ENCODE data around the gene ITPR2. TPM values are rescaled to one million over a fixed set of nuclear protein-coding genes. Genes with fewer than 3 reads are reported as not detected.

Gene ITPR2
- total RNA-seq, 1 donor from 2014 or later = 74.5 TPM

- ATAC-seq (ENCODE audit: low read depth) = no peak
- intact Hi-C loops (cut with micrococcal nuclease) = no loop called here
- Mint-ChIP-seq H3K36me3 (ENCODE audit: low read depth) (peaks cover 21% of the 10 kb centered on the region), H3K27ac (no peak overlapping the region), H3K4me3 (no peak overlapping the region), H3K4me1 (peaks cover 37% of the 10 kb centered on the region), H3K27me3 (no peaks in the 10 kb centered on the region), H3K9me3 (no peaks in the 10 kb centered on the region)
- ChIA-PET POLR2A (no interaction called here), CTCF (interaction anchor here (1.3 kb wide), 1 partner anchor 67 kb away, joined by 4 read pairs; no protein-coding TSS in a partner anchor)
- no peak for DNase-seq
- TF ChIP-seq CTCF (IDR thresholded peaks at IDR 0.05) = no peak
Observed at GRCh38 chr12:26341491-26341890, 491.5 kb downstream of the ITPR2 start.

GRCh38 chr12:26340649-26341048 lies 492.3 kb downstream of the ITPR2 start:
- TF ChIP-seq CTCF (IDR thresholded peaks at IDR 0.05) = no peak
- DNase-seq = no peak
- CTCF ChIA-PET = interaction anchor here (1.3 kb wide), 1 partner anchor 66 kb away, joined by 4 read pairs; no protein-coding TSS in a partner anchor
- peak; percentile 67 for ATAC-seq (ENCODE audit: low read depth)
- Mint-ChIP-seq H3K4me1 (peaks cover 33% of the 10 kb centered on the region), H3K4me3 (no peak overlapping the region), H3K36me3 (ENCODE audit: low read depth) (peaks cover 21% of the 10 kb centered on the region), H3K9me3 (no peaks in the 10 kb centered on the region), H3K27me3 (no peaks in the 10 kb centered on the region), H3K27ac (no peak overlapping the region)
- intact Hi-C loops (cut with micrococcal nuclease) = no loop called here
- POLR2A ChIA-PET = interaction anchor here (0.6 kb wide), 1 partner anchor 219 kb away, joined by 6 read pairs; no protein-coding TSS in a partner anchor

- ChIA-PET CTCF (interaction anchor here (1.3 kb wide), 1 partner anchor 65 kb away, joined by 4 read pairs; no protein-coding TSS in a partner anchor), POLR2A (no interaction called here)
- H3K4me3 Mint-ChIP-seq = no peak overlapping the region
- peaks cover 26% of the 10 kb centered on the region for H3K4me1 Mint-ChIP-seq
- intact Hi-C loops (cut with micrococcal nuclease) = no loop called here
- H3K9me3 Mint-ChIP-seq = no peaks in the 10 kb centered on the region
- H3K36me3 Mint-ChIP-seq (ENCODE audit: low read depth) = peaks cover 21% of the 10 kb centered on the region
- H3K27me3 Mint-ChIP-seq = no peaks in the 10 kb centered on the region
- DNase-seq (no peak), ATAC-seq (ENCODE audit: low read depth) (no peak)
- no peak overlapping the region for H3K27ac Mint-ChIP-seq
- no peak for TF ChIP-seq CTCF (IDR thresholded peaks at IDR 0.05)
Observed at GRCh38 chr12:26339976-26340375, 493.0 kb downstream of the ITPR2 start.

- Mint-ChIP-seq H3K4me3 (no peak overlapping the region), H3K36me3 (ENCODE audit: low read depth) (peaks cover 21% of the 10 kb centered on the region), H3K27me3 (no peaks in the 10 kb centered on the region), H3K27ac (no peak overlapping the region), H3K4me1 (peaks cover 21% of the 10 kb centered on the region), H3K9me3 (peaks cover 2% of the 10 kb centered on the region)
- DNase-seq (no peak), ATAC-seq (ENCODE audit: low read depth) (no peak)
- ChIA-PET CTCF (no interaction called here), POLR2A (no interaction called here)
- no peak for TF ChIP-seq CTCF (IDR thresholded peaks at IDR 0.05)
- intact Hi-C loops (cut with micrococcal nuclease) = no loop called here
Observed at GRCh38 chr12:26338586-26339572, 494.1 kb downstream of the ITPR2 start.

GRCh38 chr12:26335651-26336050 lies 497.3 kb downstream of the ITPR2 start:
- ATAC-seq (ENCODE audit: low read depth) = no peak
- intact Hi-C loops (cut with micrococcal nuclease) = no loop called here
- POLR2A ChIA-PET = interaction anchor here (1.5 kb wide), 1 partner anchor 37 kb away, joined by 4 read pairs; no protein-coding TSS in a partner anchor
- TF ChIP-seq CTCF (IDR thresholded peaks at IDR 0.05) = no peak
- H3K27me3 Mint-ChIP-seq = no peaks in the 10 kb centered on the region
- DNase-seq = no peak
- H3K36me3 Mint-ChIP-seq (ENCODE audit: low read depth) = peaks cover 21% of the 10 kb centered on the region
- H3K4me3 Mint-ChIP-seq = no peak overlapping the region
- no peak overlapping the region for H3K27ac Mint-ChIP-seq
- H3K9me3 Mint-ChIP-seq = peaks cover 3% of the 10 kb centered on the region
- CTCF ChIA-PET = no interaction called here
- H3K4me1 Mint-ChIP-seq = peaks cover 11% of the 10 kb centered on the region

All from activated B cell treated with CpG ODN at 0.5 μM for 24 hours (primary cell).